Psoas muscle (tissue), 8 donors: ENCODE measurements around the gene CRY2. TPM values are rescaled to one million over a fixed set of nuclear protein-coding genes. Genes with fewer than 3 reads are reported as not detected.

Source experiments
- ATAC-seq, 4 donors: fragments of 200-7000 bp; cut with Tn5 transposase; one replicate each; pipeline ENCODE4 v1.9.1; 2020; ENCODE audit warnings: moderate library complexity in 3 of 4, mild to moderate bottlenecking in 2 of 4
- DNase-seq, 2 donors: peaks; one replicate each; pipeline ENCODE4 v3.0.0-alpha.2; 2020
- H3K27ac ChIP-seq: fragments of 200-600 bp; one replicate; pipeline ENCODE4 v1.8.0; 2022
- H3K27me3 ChIP-seq, 3 donors: fragments of 200-600 bp in 1 of 3; one replicate each; pipeline versions ENCODE4 v1.6.1 to v1.8.0; 2013 to 2022; ENCODE audit warnings: low read length in 2 of 3, mild to moderate bottlenecking in 2 of 3, moderate library complexity in 1 of 3; ENCODE audit not compliant: insufficient read depth in 3 of 3
- H3K36me3 ChIP-seq, 2 donors: fragments of 200-600 bp in 1 of 2; one replicate each; pipeline versions ENCODE4 v1.6.1 to v1.8.0; 2013 to 2022; ENCODE audit warnings: low read depth in 1 of 2, mild to moderate bottlenecking in 1 of 2, moderate library complexity in 1 of 2; ENCODE audit not compliant: insufficient read depth in 1 of 2
- H3K4me1 ChIP-seq: fragments of 200-600 bp; one replicate; pipeline ENCODE4 v1.8.0; 2022
- H3K4me3 ChIP-seq: fragments of 200-600 bp; one replicate; pipeline ENCODE4 v1.8.0; 2022; ENCODE audit warnings: mild to moderate bottlenecking
- H3K9me3 ChIP-seq: fragments of 200-600 bp; one replicate; pipeline ENCODE4 v1.8.0; 2022
- WGBS, 3 donors: extraction: QIAGEN DNeasy Blood & Tissue Kit; methylation state at CpG; one replicate each; pipeline versions ENCODE4 v1.1.6 to v1.1.7; 2013; 5-methylcytosine and 5-hydroxymethylcytosine counted together
- intact Hi-C, 2 donors: fragments of 100-400 bp; cut with DNase I; formaldehyde crosslinking; loops; one replicate each; pipeline versions ENCODE4 v1.11.0 to v1.14.2; 2022
- polyA plus RNA-seq, 3 donors: library from polyadenylated mRNA; stranded (reverse); fragments of 200-250 nt; gene quantifications; one replicate each; pipeline ENCODE4 v1.2.3, GENCODE V29; 2013
- total RNA-seq, 4 donors: library from RNA; stranded (reverse); fragmentation: NEBNext Ultra II Directional in 2 of 4; extraction: Animal tissue kit (Norgen Biotek cat#: 25700) in 2 of 4; gene quantifications; one replicate each; pipeline versions ENCODE4 v1.2.1 to v1.2.4, GENCODE V29; 2021 to 2023
- TF ChIP-seq, protein P1 (sequence below): fragments of 200-600 bp; IDR thresholded peaks from one replicate; pipeline ENCODE4 v1.8.0; 2022; ENCODE audit warnings: antibody characterized with exemption
- donor health status: healthy with polysubstance abuse.
- donor health status: DM: no; HTN: no; CAD: no; lungs with moderate emphysema.
- donor health status: Bipolar disorder and iron deficiency.
- donor health status: healthy.
- donor health status: DM: yes; HTN: yes; CAD: no.
- donor health status: DM: no; HTN: no; CAD: no.
- donor health status: DM: no; HTN: no; CAD: no.
- donor health status: DM: yes; HTN: yes; CAD: no.

Gene CRY2
- total and polyA plus RNA-seq, 7 donors: 15.4 to 64.5 (median 30.7) TPM

GRCh38 chr11:45809456-45810395 is 37.5 kb upstream of the CRY2 start:
- TF ChIP-seq, protein P1, sequence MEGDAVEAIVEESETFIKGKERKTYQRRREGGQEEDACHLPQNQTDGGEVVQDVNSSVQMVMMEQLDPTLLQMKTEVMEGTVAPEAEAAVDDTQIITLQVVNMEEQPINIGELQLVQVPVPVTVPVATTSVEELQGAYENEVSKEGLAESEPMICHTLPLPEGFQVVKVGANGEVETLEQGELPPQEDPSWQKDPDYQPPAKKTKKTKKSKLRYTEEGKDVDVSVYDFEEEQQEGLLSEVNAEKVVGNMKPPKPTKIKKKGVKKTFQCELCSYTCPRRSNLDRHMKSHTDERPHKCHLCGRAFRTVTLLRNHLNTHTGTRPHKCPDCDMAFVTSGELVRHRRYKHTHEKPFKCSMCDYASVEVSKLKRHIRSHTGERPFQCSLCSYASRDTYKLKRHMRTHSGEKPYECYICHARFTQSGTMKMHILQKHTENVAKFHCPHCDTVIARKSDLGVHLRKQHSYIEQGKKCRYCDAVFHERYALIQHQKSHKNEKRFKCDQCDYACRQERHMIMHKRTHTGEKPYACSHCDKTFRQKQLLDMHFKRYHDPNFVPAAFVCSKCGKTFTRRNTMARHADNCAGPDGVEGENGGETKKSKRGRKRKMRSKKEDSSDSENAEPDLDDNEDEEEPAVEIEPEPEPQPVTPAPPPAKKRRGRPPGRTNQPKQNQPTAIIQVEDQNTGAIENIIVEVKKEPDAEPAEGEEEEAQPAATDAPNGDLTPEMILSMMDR: no peak
- Histone ChIP-seq H3K27me3 (no peaks in the 10 kb centered on the region), H3K36me3 (peaks cover 0 to 27% of the 10 kb centered on the region in 2 donors), H3K27ac (no peak overlapping the region), H3K4me3 (no peak overlapping the region), H3K9me3 (no peaks in the 10 kb centered on the region), H3K4me1 (peaks cover 30% of the 10 kb centered on the region)
- 77 to 84% (median 80%) methylated on average over 11 of the region's 11 CpGs for WGBS, 3 donors
- DNase-seq (no peak), ATAC-seq (no peak)
- intact Hi-C loops: no loop called here

GRCh38 chr11:45810431-45811108 is 36.7 kb upstream of the CRY2 start:
- Histone ChIP-seq H3K9me3 (no peaks in the 10 kb centered on the region), H3K4me3 (no peak overlapping the region), H3K36me3 (peaks cover 0 to 27% of the 10 kb centered on the region in 2 donors), H3K27me3 (no peaks in the 10 kb centered on the region), H3K4me1 (peaks cover 29% of the 10 kb centered on the region), H3K27ac (no peak overlapping the region)
- WGBS, 3 donors: 93 to 94% (median 93%) methylated on average over 23 of the region's 23 CpGs
- TF ChIP-seq, protein P1: no peak
- intact Hi-C loops: no loop called here
- ATAC-seq: no peak
- no peak for DNase-seq

DNA sequence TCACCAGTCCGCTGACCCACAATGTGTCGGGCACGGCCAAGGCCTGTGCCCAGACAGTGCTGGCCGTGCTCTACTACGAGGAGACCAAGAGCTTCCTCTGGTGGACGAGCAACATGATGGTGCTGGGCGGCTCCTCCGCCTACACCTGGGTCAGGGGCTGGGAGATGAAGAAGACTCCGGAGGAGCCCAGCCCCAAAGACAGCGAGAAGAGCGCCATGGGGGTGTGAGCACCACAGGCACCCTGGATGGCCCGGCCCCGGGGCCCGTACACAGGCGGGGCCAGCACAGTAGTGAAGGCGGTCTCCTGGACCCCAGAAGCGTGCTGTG is 36.2 kb upstream of the CRY2 start:
- H3K4me1 ChIP-seq: peaks cover 24% of the 10 kb centered on the region
- H3K27ac ChIP-seq: no peak overlapping the region
- 91 to 95% (median 92%) methylated on average over 17 of the region's 17 CpGs for WGBS, 3 donors
- intact Hi-C loops: no loop called here
- peaks cover 0 to 27% of the 10 kb centered on the region in 2 donors for H3K36me3 ChIP-seq
- H3K27me3 ChIP-seq: no peaks in the 10 kb centered on the region
- TF ChIP-seq, protein P1: no peak
- ATAC-seq (no peak), DNase-seq (no peak)
- H3K4me3 ChIP-seq: no peak overlapping the region
- no peaks in the 10 kb centered on the region for H3K9me3 ChIP-seq

GRCh38 chr11:45811571-45812290 is 35.5 kb upstream of the CRY2 start:
- DNase-seq (no peak), ATAC-seq (no peak)

More at GRCh38 chr11:45811571-45812290, 35.5 kb upstream of the CRY2 start:
- 83 to 87% (median 84%) methylated on average over 8 of the region's 8 CpGs for WGBS, 3 donors
- Histone ChIP-seq H3K36me3 (peaks cover 0 to 27% of the 10 kb centered on the region in 2 donors), H3K9me3 (no peaks in the 10 kb centered on the region), H3K27me3 (no peaks in the 10 kb centered on the region), H3K27ac (no peak overlapping the region), H3K4me1 (peaks cover 17% of the 10 kb centered on the region), H3K4me3 (no peak overlapping the region)
- TF ChIP-seq, protein P1: no peak
- intact Hi-C loops: no loop called here
